LoVo (cell line): ENCODE measurements around the gene KCNQ1OT1.

ENCODE experiments used
- DNase-seq: peaks from one replicate; pipeline ENCODE4 v3.0.0-alpha.2; 2016; ENCODE audit warnings: low spot score

KCNQ1OT1 gene

GRCh38 chr11:2701898-2702434 lies 2.2 kb upstream of the KCNQ1OT1 start:
- no peak for DNase-seq

GRCh38 chr11:2701230-2701629 lies 1.4 kb upstream of the KCNQ1OT1 start:
- DNase-seq = no peak

GRCh38 chr11:2700415-2701211 lies 819 bp upstream of the KCNQ1OT1 start:
- DNase-seq = peak; percentile 21

- no peak for DNase-seq
Measured at GRCh38 chr11:2699185-2699530, 636 bp downstream of the KCNQ1OT1 start.

GRCh38 chr11:2698386-2699184 lies 1.2 kb downstream of the KCNQ1OT1 start:
- no peak for DNase-seq

GRCh38 chr11:2697866-2698265 lies 1.9 kb downstream of the KCNQ1OT1 start:
- DNase-seq = no peak

GRCh38 chr11:2696455-2696854 lies 3.3 kb downstream of the KCNQ1OT1 start:
- DNase-seq = no peak

GRCh38 chr11:2694995-2695939 lies 4.5 kb downstream of the KCNQ1OT1 start:
- DNase-seq = no peak

GRCh38 chr11:2694495-2694894 lies 5.3 kb downstream of the KCNQ1OT1 start:
- DNase-seq = no peak

- no peak for DNase-seq
Measured at GRCh38 chr11:2693271-2694261, 6.2 kb downstream of the KCNQ1OT1 start.

- DNase-seq = no peak
Measured at GRCh38 chr11:2691991-2692875, 7.6 kb downstream of the KCNQ1OT1 start.

GRCh38 chr11:2691355-2691761 lies 8.4 kb downstream of the KCNQ1OT1 start:
- no peak for DNase-seq

- no peak for DNase-seq
Measured at GRCh38 chr11:2690596-2691354, 9.0 kb downstream of the KCNQ1OT1 start.

- no peak for DNase-seq
Measured at GRCh38 chr11:2689651-2690575, 9.9 kb downstream of the KCNQ1OT1 start.

GRCh38 chr11:2688381-2689231 lies 11.2 kb downstream of the KCNQ1OT1 start:
- no peak for DNase-seq

GRCh38 chr11:2687782-2688191 lies 12.0 kb downstream of the KCNQ1OT1 start:
- DNase-seq = no peak

- DNase-seq = no peak
Measured at GRCh38 chr11:2687223-2687530, 12.6 kb downstream of the KCNQ1OT1 start.
